ENCODE results near the gene ERI3. TPM values are rescaled to one million over a fixed set of nuclear protein-coding genes. Genes with fewer than 3 reads are reported as not detected.

Gene ERI3
- total RNA-seq = 34.2 and 43.4 TPM in 2 replicates

GRCh38 chr1:44354840-44355581 lies at the start of gene ERI3:
Gene ERI3, minus strand, starts transcription at chr1:44355257. Its CDS starts 231 bp downstream, at chr1:44355026.

GRCh38 chr1:44213222-44214112 lies 141.6 kb downstream of the ERI3 start, which contains the start of gene DMAP1:
Gene DMAP1, plus strand, starts transcription at chr1:44213471. Its CDS starts 283 bp downstream, at chr1:44213754.

Small RNA genes within 50 kb of the gene (small RNA-seq; reads per million reads assigned to genes)
- gene AL035417.1 (not detected), gene RNU6-369P (not detected)

Other genes with a start within 250 kb of the ERI3 start
- gene KLF17, start 236.4 kb downstream of the ERI3 start, total RNA-seq = not detected in 2 replicates
- not detected in 2 replicates for gene KLF18, start 213.6 kb downstream of the ERI3 start, total RNA-seq
- 18.8 and 21.2 TPM in 2 replicates for gene DMAP1, start 141.8 kb downstream of the ERI3 start, total RNA-seq
- 60.8 and 63.6 TPM in 2 replicates for gene RNF220, start 50.0 kb upstream of the ERI3 start, total RNA-seq

Measured in thoracic aorta endothelial cell (primary cell).